HG03066 (cell line): ENCODE results near the gene FXYD7.
"Not testable (repeated sequence)": the region's sequence is repeated elsewhere in the genome, so short reads cannot be mapped to it uniquely, and the experiment has no call there.

Experiments used
- ATAC-seq: cut with Tn5 transposase; IDR thresholded peaks from one replicate; pipeline ENCODE4 v1.9.1; 2021; ENCODE audit warnings: low read depth; ENCODE audit not compliant: unreplicated experiment

The FXYD7 gene

DNA sequence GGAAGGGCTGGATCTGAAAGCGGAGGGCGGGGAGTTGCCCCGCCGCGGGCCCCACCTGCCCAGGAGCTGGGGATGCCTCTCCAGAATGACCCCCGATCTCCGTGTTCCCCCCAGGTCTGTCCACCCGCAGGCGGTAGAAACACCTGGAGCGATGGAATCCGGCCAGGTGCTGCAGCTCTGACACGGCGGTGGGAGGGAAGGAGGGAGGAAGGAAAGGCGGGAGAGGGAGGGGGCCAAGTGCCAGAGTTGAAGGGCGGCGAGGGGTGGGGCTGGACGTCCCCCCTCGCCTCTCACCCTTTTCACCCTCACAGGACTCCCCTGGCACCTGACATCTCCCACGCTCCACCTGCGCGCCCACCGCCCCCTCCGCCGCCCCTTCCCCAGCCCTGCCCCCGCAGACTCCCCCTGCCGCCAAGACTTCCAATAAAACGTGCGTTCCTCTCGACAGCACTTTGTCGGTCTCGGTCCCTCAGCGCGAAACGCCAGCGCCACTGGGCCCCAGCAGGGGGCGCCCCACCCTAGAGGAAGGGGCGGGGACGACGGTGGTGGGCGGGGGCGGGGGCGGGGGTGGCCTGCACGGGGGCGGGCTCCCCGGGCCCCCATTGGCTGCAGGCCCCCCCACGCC, 337 bp upstream of the FXYD7 start:
- ATAC-seq: no peak

DNA sequence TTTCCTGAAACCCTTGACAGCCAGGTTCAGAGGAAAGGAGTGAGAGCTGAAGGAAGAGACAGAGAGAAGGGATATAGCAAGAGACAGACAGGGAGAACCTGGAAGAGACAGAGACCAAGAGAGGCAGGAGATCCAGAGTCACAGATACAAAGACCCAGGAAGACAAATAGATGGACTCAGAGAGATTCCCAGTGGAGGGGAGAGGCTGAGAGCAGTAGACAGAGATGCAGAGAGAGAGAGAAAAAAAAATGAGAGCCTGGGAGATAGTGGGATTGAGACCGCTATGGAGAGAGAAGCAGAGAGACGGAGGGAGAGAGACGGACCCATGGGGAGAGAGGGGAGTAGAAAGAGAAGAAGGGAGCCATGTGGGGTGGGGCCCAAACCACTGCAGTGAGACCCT, 763 bp downstream of the FXYD7 start:
- no peak for ATAC-seq

GRCh38 chr19:35144259-35144599, 1.2 kb downstream of the FXYD7 start:
- ATAC-seq: no peak

- no peak for ATAC-seq
Measured at GRCh38 chr19:35144600-35145436, 1.8 kb downstream of the FXYD7 start.

- no peak for ATAC-seq
Measured at GRCh38 chr19:35146746-35147459, 3.8 kb downstream of the FXYD7 start.

DNA sequence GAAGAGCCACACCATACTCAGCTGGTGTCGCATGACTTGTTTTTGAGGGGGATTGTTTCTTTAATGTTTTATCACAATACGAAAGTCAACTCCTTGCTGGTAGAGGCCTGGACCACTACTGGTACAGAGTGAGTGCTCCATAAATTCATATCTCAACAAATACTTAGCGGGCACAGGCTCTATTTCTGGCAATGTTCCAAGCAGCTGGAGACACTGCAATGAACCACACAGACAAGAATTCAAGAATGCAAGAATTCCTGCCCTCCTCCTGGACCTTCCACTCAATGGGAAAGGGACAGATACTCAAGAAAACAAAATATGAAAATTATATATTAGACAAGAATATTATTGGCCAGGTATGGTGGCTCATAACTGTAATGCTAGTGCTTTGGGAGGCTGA, 6.4 kb downstream of the FXYD7 start:
- ATAC-seq: no peak

DNA sequence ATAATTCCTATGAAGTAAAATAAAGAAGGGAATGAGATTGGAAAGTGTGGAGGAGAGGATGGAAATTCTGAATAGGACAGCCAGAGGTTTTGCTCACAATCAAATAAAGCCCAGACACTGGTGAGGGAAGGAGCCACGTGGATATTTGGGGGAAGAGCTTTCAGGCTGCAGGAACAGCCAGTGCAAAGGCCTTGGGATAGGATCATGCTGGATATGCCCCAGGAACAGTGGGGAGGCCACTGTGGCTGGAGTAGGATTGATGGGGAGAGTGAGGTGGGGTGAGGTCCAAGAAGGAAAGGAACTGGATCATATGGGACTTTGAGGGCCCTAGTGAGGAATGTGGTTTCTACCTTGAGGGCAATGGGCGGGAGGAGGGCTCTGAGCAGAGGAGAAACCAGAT, 7.4 kb downstream of the FXYD7 start:
- ATAC-seq: no peak

GRCh38 chr19:35151273-35152065, 8.4 kb downstream of the FXYD7 start:
- no peak for ATAC-seq

GRCh38 chr19:35153129-35153522, 10.1 kb downstream of the FXYD7 start:
- not testable (repeated sequence) for ATAC-seq

DNA sequence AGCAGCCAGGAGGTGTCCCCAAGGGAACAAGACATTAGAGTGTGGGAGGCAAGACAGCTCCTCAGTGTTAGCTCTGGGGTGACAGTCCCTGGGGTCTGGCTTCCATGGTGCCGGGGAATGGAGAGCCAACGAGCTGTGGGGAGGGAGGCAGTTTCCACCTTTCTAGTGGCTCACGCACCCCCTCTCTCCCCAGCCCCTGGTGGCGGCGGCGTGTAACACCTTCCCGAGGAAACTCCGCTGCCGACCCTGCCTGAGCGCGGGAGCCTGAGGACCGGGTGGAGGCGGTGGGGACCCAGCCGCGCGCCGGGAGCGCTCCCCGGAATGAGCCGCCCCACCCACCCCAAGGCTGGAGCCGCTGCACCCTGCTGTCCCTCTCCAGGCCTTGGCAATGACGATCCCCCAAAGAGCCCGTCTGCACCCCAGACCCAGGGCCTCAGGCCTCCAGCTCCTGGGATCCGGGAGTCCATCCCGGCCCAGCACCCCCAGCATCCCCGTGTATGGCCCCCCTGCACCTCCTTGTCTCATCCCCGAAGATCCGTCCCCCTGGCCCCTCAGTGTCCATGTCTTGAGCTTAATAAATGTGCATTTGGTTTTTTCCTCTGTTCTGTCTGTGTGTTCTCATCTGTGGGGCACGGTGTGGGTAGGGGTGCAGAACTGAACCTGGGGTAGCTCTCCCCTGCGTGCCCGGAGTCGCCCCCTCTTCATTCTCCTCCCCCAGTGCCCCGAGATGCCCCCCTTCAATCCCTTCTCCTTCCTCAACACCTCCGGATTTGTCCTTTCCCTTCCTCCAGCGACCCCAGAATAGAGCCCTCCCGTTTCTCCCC, 10.9 kb downstream of the FXYD7 start:
- no peak for ATAC-seq

DNA sequence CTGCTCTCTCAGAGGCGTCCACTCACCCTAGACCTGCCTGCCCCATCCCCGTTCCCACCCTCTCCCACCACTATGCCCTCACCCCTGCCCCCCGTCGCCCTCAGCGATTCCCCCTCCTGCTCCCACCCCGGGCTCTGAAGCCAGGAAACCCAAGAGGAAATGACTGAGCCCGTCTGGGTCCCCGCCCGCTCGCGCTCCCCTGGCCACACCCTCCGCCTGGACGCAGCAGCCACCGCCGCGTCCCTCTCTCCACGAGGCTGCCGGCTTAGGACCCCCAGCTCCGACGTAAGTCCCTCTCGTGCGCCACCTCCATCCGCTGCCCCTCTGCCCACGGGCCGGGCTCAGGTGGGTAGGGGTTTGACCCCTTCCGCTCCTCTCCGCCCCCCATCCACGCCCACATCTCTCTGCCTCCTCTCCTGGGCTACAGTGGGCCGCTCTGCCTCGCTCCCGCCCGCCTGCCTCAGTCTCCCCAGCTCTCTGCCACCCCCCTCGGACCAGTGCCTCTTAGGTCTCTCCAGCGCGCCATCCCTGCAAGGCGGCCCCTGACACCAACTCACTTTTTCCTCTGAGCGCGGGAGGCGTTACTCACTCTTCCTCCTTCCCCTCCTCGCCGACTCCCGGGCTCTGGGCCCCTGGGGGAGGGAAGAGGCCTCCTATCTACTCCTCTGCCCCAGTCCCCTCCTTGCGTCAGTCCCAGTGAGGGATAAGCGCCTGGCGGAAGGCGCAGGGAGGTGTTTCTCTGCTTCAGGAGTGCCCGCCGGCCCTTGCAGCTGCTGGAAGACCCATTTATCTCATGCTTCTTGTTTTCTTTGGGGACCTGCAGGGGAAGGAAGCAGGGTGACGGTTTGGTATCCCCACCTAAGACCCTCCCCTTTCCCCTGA, 11.7 kb downstream of the FXYD7 start, which contains the start of gene FXYD5:
FXYD5 (plus strand) TSS at position 211 of the 882 bp plus-strand sequence. CDS start 816 bp downstream, outside the sequence.
- ATAC-seq: no peak

GRCh38 chr19:35155441-35155840, 12.4 kb downstream of the FXYD7 start:
- ATAC-seq: no peak

DNA sequence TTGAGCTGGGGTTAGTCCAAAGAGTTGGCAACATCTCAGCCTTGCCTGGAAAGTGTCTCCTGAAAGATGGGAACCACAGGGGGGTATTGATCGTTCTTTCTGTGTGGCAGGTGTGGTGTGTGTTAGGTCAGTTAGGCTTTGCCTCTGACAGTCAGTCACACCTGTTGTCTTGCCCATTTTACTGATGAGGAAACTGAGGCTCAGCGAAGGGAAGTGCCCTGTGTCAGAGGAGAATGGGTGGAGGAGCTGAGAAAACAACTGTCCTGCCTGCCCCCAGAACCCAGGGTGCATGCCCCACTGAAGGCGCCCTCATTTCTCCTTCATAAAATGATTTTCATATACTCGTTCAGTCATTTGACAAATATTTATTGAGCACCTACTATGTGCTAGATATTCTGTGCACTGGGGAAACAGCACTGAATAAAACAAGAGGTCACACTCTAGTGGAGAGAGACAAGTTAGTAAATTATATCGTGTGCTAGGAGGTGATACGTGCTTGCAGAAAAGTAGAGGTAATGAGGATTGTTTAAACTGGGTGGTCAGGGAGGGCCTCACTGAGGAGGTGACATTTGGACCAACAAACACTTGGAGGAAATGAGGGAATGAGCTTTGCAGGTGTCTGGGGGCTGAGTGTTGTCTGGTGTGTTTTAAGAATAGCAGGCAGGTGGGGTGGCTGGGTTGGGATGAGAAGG, 13.1 kb downstream of the FXYD7 start:
- ATAC-seq: no peak

DNA sequence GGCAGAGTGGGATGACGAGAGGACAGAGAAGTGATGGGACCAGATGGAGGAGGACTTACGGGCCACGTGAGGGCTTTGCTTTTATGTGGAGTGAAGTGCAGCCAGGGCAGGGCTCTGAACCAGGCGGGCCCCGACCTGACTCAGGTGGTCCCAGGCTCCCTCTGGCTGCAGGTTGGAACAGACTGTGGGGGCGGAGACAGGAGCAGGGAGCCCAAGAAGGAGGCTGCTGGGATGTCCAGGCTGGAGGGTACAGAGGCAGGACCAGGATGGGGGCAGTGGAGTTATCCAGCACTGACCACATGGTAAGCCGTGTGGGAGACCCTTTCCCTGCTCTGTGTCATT, 13.6 kb downstream of the FXYD7 start:
- no peak for ATAC-seq

DNA sequence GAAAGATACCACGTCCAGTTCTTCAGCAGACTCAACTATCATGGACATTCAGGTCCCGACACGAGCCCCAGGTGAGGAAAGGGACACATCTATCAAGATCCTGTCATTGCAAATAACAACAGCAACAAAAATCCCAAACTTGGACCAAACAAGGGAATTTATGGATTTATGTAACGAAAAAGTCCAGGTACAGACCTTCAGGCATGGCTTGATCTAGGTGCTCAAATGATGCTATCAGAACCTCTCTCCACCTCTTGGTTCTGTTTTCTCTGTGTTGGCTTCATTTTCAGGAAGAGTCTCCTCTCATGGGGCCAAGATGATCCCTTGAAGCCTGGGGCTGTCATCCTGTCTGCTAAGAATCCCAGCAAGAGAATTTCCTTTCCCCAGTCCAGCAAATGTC, 14.4 kb downstream of the FXYD7 start:
- no peak for ATAC-seq

- ATAC-seq: no peak
Measured at GRCh38 chr19:35159606-35160005, 16.6 kb downstream of the FXYD7 start.

DNA sequence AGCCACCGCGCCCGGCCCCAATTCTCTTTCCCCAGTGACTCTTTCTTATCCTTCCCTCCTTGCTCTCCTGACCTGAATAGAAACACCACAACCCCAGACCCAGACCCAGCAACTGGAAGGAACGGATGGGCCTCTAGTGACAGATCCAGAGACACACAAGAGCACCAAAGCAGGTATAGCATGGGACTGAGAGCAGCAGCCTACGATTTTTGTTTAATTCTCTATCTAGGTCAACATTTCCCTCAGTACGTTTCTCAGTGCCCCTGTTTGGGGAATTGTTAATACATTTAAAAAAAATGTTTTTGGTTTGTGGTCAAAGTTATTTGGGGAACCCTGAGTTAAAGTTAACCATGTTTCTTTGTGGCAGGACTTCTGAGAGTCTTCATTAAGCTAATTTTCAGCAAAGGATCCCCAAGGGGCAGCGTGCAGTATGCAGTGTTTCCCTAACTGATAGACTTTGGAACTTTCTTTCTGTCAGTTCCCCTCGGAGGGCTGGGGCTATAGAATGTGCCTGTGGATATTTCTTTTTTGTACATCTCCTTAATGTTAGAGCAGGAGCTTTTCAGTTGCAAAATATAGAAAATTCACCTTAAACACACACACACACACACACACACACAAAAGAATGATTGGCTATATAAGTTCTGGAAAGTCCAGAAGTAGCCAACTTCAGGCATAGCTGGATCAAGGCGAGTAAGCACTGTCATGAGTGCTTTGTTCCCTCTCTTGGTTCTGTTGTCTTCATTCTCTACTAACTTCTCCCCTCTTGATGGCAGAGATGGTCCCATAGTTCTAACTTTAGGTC, 17.8 kb downstream of the FXYD7 start:
- no peak for ATAC-seq

DNA sequence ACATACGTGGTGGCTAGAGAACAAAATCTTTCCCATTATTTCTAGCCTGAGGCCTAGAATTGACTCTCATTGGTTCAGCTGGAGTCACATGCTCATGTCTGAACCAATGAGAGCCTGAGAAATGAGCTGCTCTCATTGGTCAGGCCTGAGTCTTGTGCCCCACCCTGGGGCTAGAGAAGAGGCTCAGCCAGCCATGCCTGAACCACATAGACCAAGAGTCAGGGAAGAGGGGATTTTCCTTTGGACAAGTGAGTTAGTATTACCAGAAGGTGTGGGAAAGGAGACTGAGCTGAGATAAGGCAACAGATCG, 18.3 kb downstream of the FXYD7 start:
- ATAC-seq: no peak
